Activated naive CD8-positive, alpha-beta T cell treated with anti-CD3 and anti-CD28 coated beads for 36 hours (primary cell): ENCODE measurements around the gene REG1A. TPM values are rescaled to one million over a fixed set of nuclear protein-coding genes. Genes with fewer than 3 reads are reported as not detected.

Experiments
- DNase-seq: peaks from one replicate; pipeline ENCODE4 v3.0.0; 2021
- H3K27ac Mint-ChIP-seq: one replicate; pipeline ENCODE4 v1.8.0; 2022; ENCODE audit warnings: mild to moderate bottlenecking, moderate library complexity, mixed read lengths
- H3K27me3 Mint-ChIP-seq: one replicate; pipeline ENCODE4 v1.8.0; 2022; ENCODE audit warnings: mild to moderate bottlenecking, mixed read lengths
- H3K36me3 Mint-ChIP-seq: one replicate; pipeline ENCODE4 v1.8.0; 2021; ENCODE audit warnings: mild to moderate bottlenecking, mixed read lengths
- H3K4me1 Mint-ChIP-seq: one replicate; pipeline ENCODE4 v1.8.0; 2021; ENCODE audit warnings: mixed read lengths
- H3K4me3 Mint-ChIP-seq: one replicate; pipeline ENCODE4 v1.8.0; 2022; ENCODE audit warnings: mild to moderate bottlenecking, moderate library complexity, mixed read lengths
- H3K9me3 Mint-ChIP-seq: one replicate; pipeline ENCODE4 v1.8.0; 2022; ENCODE audit warnings: mixed read lengths
- total RNA-seq, 2 experiments: library from RNA; stranded (reverse); gene quantifications; one replicate each; pipeline ENCODE4 v1.2.3, GENCODE V29; 2021

Gene REG1A
- total RNA-seq, 2 experiments from 2014 or later: not detected

DNA sequence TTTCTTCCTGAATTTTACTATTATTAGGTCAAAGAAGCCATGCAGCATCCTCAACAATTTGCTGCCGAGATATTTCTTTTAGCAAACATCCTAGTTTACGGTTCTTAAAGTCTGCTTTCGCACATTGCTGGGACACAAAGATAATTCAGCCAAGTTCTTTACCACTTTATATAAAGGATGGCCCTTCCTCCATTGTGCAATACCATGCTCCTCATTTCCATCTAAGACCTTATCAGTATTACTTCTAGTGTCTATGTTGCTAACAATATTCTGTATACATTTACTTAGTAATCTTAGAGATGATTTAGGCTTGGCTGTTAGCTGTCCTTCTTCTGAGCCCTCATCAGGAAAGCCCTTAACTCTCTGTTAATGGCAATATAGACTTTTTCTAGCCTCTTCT, 8.0 kb upstream of the REG1A start:
- no peak overlapping the region for H3K27ac Mint-ChIP-seq
- H3K4me1 Mint-ChIP-seq: no peaks in the 10 kb centered on the region
- H3K36me3 Mint-ChIP-seq: no peaks in the 10 kb centered on the region
- H3K4me3 Mint-ChIP-seq: no peak overlapping the region
- peaks cover 2% of the 10 kb centered on the region for H3K9me3 Mint-ChIP-seq
- no peaks in the 10 kb centered on the region for H3K27me3 Mint-ChIP-seq
- DNase-seq: no peak

DNA sequence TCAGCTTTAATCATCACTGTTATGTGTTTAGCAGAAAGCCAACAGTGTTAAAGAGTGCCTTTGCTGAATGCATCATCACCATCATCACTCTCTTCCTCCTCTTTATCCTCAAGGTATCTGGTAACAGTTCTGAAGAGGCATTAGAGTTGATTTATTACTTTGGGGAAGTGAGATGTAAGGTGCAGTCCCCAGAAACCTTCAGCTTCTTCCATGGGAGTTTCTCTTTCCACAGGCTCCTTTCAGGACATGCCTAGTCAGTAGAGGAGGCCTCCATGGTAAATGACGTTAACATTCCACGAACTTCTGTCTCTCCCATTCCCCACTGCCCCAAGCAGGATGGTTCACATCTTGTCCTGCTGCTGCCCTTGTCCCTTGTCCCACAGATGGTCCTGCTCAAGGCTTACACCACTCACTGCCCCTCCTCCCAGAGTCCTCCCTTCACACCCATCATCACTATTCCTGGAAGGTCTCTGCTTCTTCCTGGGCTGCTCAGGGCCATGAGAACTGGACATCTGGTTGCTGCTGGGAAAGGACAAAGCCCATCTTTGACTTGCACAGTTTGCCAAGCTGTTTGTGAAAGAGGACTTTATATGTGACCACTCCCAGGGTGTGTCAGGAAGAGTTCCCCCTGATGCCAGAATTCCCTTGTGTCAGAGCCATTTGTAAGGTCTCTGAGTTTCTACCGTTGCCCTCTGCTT, 5.3 kb upstream of the REG1A start:
- no peak overlapping the region for H3K4me3 Mint-ChIP-seq
- no peaks in the 10 kb centered on the region for H3K4me1 Mint-ChIP-seq
- no peaks in the 10 kb centered on the region for H3K27me3 Mint-ChIP-seq
- H3K9me3 Mint-ChIP-seq: peaks cover 5% of the 10 kb centered on the region
- H3K27ac Mint-ChIP-seq: no peak overlapping the region
- H3K36me3 Mint-ChIP-seq: no peaks in the 10 kb centered on the region
- DNase-seq: no peak

DNA sequence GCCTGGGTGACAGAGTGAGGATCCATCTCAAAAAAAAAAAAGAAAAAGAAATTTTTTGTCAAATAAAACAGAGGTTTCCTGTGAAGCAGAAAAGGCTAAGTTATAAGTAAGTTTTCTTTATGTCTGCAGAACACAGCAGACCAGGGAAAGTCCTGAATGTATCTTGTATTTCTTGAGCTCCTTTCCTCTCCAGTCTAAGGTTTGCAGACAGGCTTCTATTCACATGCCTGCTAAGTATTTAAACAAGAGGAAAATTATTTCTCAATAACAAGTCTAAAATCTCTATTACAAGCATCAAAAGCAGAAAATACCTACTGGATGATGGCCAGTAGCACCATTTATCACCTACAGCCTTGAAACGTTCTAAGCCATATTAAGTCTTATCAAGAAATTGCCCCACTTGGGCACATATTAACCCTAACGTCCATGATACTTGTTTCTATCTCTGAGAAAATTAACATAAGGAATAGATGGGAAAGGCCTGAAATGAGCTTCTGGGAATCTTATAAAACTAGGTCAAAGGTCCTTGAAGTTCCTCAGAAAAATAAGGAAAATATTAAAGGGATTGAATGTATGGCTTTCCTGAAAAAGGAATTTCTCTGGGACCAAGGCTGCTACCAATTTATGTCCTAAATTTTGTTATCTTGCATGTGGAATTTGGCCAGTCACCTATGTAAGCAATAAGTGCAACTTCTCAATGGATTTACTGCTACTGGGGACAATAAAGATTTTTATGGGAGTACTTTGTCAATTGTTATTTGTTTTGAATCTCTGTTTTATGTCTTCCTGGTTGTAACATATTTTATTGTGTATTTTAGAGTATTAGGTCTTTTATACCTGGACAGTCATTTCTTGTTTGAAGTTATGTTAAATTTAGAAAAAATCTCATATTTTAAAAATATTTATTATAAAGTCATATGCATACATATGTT, 3.0 kb upstream of the REG1A start:
- Mint-ChIP-seq H3K4me1 (no peaks in the 10 kb centered on the region), H3K27ac (no peak overlapping the region), H3K4me3 (no peak overlapping the region), H3K27me3 (no peaks in the 10 kb centered on the region), H3K9me3 (peaks cover 7% of the 10 kb centered on the region), H3K36me3 (no peaks in the 10 kb centered on the region)
- DNase-seq: no peak

DNA sequence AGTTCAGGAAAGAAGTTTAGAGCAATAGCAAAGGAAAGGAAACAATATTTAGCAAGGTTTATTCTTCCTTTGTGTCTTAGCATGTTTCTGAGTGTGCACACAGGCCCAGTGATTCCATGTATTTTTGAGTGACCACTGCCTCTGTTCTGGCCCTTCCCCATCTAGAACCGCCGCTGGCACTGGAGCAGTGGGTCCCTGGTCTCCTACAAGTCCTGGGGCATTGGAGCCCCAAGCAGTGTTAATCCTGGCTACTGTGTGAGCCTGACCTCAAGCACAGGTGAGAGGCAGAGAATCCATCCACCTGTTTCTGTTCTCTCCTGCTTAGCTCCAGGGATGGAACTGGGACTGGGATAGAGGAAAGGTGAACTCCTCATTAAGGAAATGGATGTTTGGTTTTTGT, 2.4 kb downstream of the REG1A start:
- no peaks in the 10 kb centered on the region for H3K4me1 Mint-ChIP-seq
- no peaks in the 10 kb centered on the region for H3K27me3 Mint-ChIP-seq
- no peaks in the 10 kb centered on the region for H3K36me3 Mint-ChIP-seq
- no peak overlapping the region for H3K27ac Mint-ChIP-seq
- H3K4me3 Mint-ChIP-seq: no peak overlapping the region
- H3K9me3 Mint-ChIP-seq: peaks cover 6% of the 10 kb centered on the region
- DNase-seq: no peak

DNA sequence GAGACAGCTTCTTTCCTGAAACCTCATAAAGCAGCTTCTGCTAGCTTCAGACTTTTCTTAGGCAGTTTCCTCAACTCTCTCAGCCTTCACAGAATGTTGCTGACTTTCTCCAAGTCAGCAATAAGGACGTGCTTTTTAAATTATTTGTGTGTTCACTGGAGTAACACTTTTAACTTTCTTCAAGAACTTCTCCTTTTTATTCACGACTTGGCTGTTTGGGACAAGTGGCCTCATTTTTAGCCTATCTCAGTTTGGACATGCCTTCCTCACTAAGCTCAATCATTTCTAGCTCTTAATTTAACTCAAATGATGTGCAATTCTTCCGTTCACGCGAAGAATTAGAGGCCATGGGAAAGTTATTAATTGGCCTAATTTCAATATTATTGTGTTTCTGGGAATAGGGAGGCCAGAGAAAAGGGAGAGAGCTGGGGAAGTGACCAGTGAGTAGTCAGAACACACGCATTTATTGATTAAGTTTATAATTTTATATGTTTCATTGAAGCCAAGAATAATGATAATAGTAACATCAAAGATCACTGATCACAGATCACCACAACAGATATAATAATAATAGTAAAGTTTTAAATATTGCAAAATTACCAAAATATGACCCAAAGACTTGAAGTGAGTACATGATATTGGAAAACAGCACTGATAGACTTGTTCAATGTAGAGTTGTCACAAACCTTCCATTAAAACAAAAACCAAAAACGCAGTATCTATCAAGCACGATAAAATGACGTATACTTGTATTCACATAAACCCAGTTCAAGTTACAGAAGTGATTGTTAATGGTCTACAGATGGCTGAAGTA, 4.8 kb downstream of the REG1A start:
- Mint-ChIP-seq H3K4me1 (no peaks in the 10 kb centered on the region), H3K9me3 (peaks cover 3% of the 10 kb centered on the region), H3K4me3 (no peak overlapping the region), H3K36me3 (no peaks in the 10 kb centered on the region), H3K27ac (no peak overlapping the region), H3K27me3 (no peaks in the 10 kb centered on the region)
- DNase-seq: no peak

DNA sequence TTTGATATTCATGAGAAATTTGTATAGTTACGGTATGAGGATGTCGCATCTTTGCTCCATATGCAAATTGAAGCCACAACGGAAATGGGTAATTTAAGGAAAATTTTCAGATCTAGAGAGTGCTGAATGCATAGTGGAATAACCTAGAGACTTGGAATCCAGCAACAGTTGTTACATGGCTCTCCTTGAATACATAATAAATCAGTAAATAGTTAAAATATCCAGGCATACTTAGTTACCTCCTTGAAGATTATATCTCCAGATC, 5.4 kb downstream of the REG1A start:
- Mint-ChIP-seq H3K27me3 (no peaks in the 10 kb centered on the region), H3K4me3 (no peak overlapping the region), H3K36me3 (no peaks in the 10 kb centered on the region), H3K9me3 (peaks cover 1% of the 10 kb centered on the region), H3K27ac (no peak overlapping the region), H3K4me1 (no peaks in the 10 kb centered on the region)
- DNase-seq: no peak

DNA sequence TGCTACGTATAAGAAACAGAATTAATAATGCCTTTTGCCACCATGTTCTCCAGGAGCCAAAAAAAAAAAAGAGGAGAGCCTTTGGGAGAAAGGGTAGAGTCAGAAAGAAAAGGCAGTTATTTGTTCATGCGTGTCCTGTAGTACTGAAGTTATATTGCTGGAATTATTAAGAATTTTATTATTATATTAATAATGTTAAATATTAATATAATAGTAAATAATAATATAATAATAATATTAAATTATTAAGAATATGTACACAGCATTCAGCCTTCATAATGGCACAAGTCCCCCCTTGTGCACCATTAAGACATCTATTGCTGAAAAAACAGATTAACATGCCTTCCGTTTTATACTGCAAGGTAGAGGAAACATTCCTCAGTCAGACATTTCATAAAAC, 8.1 kb downstream of the REG1A start:
- no peaks in the 10 kb centered on the region for H3K4me1 Mint-ChIP-seq
- H3K9me3 Mint-ChIP-seq: peaks cover 3% of the 10 kb centered on the region

DNA sequence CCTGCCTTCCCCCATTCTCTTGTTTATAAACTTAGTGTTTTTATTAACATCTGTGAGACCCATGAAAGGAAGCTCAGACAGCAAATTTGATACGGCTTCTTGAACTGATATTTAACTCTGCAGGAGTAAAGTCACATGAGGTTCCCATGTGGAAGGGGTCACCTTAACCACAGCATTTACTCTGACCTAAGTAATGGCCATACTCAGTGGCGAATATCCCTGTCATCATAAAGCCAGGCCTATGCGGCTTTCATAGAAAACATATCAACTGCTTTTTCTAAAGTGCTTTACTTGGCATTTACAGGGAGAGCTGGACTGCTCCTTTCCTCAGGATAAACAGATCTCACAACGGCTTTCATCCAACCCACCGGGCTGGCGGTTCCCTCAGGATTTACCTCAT, 9.0 kb downstream of the REG1A start:
- Mint-ChIP-seq H3K36me3 (no peaks in the 10 kb centered on the region), H3K27me3 (no peaks in the 10 kb centered on the region), H3K9me3 (peaks cover 2% of the 10 kb centered on the region), H3K27ac (no peak overlapping the region), H3K4me3 (no peak overlapping the region), H3K4me1 (no peaks in the 10 kb centered on the region)
- DNase-seq: no peak

More for the DNA sequence above, 8.1 kb downstream of the REG1A start:
- no peak for DNase-seq
- Mint-ChIP-seq H3K4me3 (no peak overlapping the region), H3K27me3 (no peaks in the 10 kb centered on the region), H3K27ac (no peak overlapping the region), H3K36me3 (no peaks in the 10 kb centered on the region)

DNA sequence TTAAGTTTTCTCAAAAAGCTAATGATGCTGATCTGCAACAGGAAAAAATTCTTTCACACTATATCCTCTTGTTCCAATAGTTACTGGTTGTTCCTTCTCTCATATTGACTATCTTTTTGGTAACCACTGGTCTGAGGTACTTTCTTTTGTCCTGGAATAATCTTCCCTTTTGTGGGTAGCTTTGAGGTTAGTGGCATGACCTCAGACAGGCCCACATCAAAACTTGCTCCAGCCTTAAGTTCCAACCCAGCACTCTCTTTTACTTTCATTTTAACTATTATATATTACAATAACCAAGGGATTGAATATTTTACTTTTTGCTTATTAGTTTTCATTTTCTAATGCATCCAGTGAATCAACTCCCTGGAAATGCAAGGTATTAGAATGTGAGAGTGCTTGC, 9.5 kb downstream of the REG1A start:
- Mint-ChIP-seq H3K27ac (no peak overlapping the region), H3K9me3 (peaks cover 1% of the 10 kb centered on the region), H3K4me3 (no peak overlapping the region), H3K36me3 (no peaks in the 10 kb centered on the region), H3K4me1 (no peaks in the 10 kb centered on the region), H3K27me3 (no peaks in the 10 kb centered on the region)
- no peak for DNase-seq

DNA sequence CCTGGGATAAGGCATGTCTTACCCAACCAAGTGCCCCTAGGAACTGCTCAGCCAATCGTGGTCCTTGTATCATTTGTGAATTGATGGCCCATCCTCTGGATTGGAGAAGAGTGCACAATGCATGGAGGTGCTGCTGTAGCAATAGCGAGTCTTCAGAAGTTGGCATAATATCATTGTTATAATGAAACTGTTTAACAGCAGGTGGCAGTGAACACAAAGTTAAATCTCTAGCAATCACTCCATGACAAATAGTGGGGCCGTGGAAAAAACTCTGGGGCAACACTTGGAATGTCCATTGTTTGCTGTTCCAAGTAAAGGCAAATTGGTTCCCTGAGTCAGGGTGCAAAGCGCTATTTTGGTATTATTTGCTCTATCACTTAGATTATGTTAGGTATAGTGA, 11.4 kb downstream of the REG1A start:
- no peak overlapping the region for H3K4me3 Mint-ChIP-seq
- H3K36me3 Mint-ChIP-seq: no peaks in the 10 kb centered on the region
- H3K4me1 Mint-ChIP-seq: no peaks in the 10 kb centered on the region
- H3K9me3 Mint-ChIP-seq: peaks cover 3% of the 10 kb centered on the region
- no peaks in the 10 kb centered on the region for H3K27me3 Mint-ChIP-seq
- no peak overlapping the region for H3K27ac Mint-ChIP-seq
- DNase-seq: no peak

DNA sequence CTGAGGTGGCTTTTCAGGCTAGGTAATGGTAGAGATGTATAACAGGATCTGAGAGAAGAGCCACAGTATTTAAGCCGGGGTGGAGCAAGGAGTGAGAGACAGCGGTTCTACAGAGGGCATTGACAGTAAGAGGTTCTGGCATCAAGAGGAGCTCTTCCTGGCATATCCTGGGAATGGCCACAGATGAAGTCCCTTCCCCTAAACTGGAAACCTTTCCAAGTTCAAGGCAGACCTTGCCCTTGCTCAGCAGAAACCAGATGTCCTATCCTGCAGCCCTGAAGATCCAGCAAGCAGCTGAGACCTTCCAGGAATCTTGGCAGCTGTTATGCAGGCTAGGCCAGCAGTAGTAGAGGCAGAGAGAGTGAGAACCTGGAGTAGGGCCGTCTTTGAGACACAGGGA, 18.1 kb downstream of the REG1A start:
- Mint-ChIP-seq H3K27me3 (no peaks in the 10 kb centered on the region), H3K4me3 (no peak overlapping the region), H3K36me3 (no peaks in the 10 kb centered on the region), H3K4me1 (no peaks in the 10 kb centered on the region), H3K9me3 (peaks cover 1% of the 10 kb centered on the region), H3K27ac (no peak overlapping the region)
- no peak for DNase-seq

DNA sequence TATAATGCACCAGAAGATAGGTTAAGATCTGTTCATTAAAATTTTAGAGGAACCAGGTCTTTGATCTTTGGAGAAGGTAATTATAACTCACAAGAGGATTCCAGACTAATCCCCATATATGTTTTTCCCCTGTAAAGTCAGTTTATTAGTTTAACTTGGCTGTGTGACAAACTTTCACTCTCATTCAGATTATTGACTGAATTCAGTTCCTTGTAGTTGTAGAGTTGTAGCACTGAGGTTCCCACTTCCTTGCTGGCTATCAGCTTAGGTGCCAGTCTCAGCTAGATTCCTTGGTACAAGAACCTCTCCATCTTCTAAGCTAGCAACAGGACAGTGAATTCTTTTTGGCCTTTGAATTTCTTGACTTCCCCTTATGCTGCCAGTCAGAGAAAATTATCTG, 19.1 kb downstream of the REG1A start:
- H3K36me3 Mint-ChIP-seq: no peaks in the 10 kb centered on the region
- H3K27me3 Mint-ChIP-seq: no peaks in the 10 kb centered on the region
- H3K4me1 Mint-ChIP-seq: no peaks in the 10 kb centered on the region
- H3K9me3 Mint-ChIP-seq: peaks cover 1% of the 10 kb centered on the region
- no peak overlapping the region for H3K27ac Mint-ChIP-seq
- no peak for DNase-seq
- H3K4me3 Mint-ChIP-seq: no peak overlapping the region

DNA sequence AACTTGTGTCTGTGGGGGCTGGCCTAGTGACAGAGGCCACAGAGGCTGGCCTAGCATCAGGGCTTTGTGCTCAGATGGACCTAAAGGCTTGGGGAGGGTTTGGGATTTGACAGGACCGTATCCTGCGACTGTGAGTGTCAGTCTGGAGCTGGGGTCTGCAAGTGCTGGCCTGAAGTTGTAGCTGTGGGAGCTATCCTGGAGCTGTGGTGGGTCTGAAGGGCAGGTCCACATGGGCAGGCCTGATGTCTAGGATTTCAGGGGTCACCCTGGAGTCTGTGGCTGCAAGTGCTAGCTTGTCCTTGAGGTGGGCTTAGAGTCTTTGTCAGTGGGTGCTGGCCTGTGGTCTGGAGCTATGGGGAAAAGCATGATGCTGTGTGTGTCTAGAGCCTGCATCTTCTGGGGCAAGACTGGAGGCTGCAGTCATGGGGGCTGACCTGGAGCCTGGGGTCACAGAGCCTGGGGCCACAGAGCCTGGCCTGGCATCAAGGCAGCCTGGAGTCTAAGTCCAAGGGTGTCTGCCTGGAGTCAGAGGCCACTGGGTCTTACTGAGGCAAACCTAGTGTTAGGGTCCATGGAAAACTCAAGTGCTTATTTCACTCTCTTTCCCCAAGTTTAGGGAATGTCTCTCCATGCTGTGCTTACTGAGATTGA, 35.7 kb downstream of the REG1A start:
- H3K4me1 Mint-ChIP-seq: no peaks in the 10 kb centered on the region
- no peak overlapping the region for H3K27ac Mint-ChIP-seq
- no peak overlapping the region for H3K4me3 Mint-ChIP-seq
- DNase-seq: no peak
- H3K9me3 Mint-ChIP-seq: peaks cover 2% of the 10 kb centered on the region
- no peaks in the 10 kb centered on the region for H3K36me3 Mint-ChIP-seq
- no peaks in the 10 kb centered on the region for H3K27me3 Mint-ChIP-seq

DNA sequence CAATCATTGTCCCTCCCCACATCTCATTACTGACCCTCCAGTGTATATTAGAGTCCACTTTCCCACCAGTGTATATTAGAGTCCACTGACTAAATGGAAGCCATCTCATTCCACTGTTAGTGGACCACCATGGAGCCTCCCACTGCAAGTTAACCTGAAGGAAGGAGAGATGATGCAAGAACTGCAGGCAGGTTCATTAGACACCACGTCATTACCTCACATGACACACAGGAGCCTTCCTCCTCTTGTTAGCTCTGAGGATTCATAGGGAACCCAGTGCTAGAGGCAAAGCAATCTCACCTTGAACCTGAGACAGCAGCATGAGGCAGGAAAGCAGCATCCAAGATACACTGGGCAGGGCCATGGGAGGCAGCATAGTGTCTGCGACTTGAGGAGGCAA, 38.7 kb downstream of the REG1A start:
- Mint-ChIP-seq H3K4me3 (no peak overlapping the region), H3K36me3 (no peaks in the 10 kb centered on the region), H3K27me3 (no peaks in the 10 kb centered on the region), H3K9me3 (peaks cover under 1% of the 10 kb centered on the region), H3K27ac (no peak overlapping the region), H3K4me1 (no peaks in the 10 kb centered on the region)
- no peak for DNase-seq

DNA sequence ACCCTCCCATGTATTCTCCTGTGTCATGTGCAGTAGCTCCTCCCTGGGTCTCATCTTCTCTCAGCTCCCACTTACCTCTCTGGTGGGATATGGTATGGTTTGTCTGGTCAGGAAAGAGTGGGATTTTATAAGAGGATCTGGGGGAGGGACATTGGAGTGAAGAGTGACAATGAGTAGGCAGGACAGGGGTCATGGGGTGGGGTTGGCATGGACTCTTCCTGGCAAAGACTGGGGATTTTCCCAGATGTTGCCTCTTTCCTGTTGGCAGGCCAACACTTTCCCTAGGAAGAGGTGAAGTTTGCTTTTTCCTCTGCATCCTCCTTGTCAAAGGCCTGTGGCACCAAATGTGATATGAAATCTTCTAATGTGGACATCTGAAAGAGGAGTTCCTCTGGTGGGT, 39.4 kb downstream of the REG1A start, which contains the start of gene REG3A:
Gene REG3A, minus strand, starts transcription at position 101 of the 400 bp plus-strand sequence. CDS start 348 bp downstream, outside the sequence.
- H3K27me3 Mint-ChIP-seq: no peaks in the 10 kb centered on the region
- no peaks in the 10 kb centered on the region for H3K9me3 Mint-ChIP-seq
- H3K27ac Mint-ChIP-seq: no peak within 1 kb of the TSS
- H3K36me3 Mint-ChIP-seq: no peaks in the 10 kb centered on the region
- no peak for DNase-seq
- no peak within 1 kb of the TSS for H3K4me3 Mint-ChIP-seq
- no peaks in the 10 kb centered on the region for H3K4me1 Mint-ChIP-seq
